ENCODE measurements around the gene GRM2. TPM values are rescaled to one million over a fixed set of nuclear protein-coding genes. Genes with fewer than 3 reads are reported as not detected.

The GRM2 gene
- total and polyA plus RNA-seq, 8 donors: 0.21 to 1.0 (median 0.76) TPM

DNA sequence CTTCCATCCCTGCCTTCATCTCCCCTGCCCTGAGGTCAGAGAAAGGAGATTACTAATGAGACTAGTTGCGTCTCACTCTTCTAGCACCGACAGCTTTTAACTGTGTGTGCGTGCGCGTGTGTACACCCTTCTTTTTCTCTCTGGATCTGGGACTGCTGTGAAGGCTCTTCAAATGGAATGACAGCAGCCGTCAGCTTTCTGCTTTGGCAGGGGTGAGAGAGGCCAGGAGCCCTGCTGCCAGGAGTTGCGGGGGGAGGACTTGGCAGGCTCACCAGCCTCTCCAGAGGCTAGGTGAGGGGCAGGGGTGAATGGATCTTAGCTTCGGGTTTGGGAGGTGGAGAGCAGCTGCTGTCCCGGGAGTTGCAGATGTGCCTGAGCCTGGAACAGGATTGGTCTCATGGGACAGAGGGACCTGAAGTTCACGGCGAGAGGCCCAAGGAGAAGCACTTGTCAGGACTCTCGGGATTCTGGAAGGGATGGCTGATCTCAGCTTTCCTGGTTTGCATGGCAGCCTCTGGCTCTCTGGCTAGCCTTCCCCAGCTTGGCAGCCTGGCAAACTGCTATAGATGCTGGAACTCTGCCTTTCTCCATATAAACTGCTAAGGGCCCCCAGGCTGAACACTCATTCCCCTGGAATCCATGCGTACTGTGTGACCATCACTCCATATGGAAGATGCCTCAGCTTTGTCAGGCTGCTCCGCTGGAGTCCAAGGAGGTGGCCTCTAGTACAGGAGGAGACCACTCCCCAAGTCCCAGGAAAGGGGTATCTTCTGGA lies 19.2 kb upstream of the GRM2 start:
- Histone ChIP-seq H3K9me3 (no peaks in the 10 kb centered on the region), H3K36me3 (peaks cover 0 to 88% of the 10 kb centered on the region in 2 donors), H3K4me3 (no peak overlapping the region), H3K4me1 (peaks cover 3 to 39% of the 10 kb centered on the region in 2 donors), H3K27me3 (no peaks in the 10 kb centered on the region), H3K27ac (peak overlapping the region; percentile 22 to 71)
- TF ChIP-seq, protein P1, sequence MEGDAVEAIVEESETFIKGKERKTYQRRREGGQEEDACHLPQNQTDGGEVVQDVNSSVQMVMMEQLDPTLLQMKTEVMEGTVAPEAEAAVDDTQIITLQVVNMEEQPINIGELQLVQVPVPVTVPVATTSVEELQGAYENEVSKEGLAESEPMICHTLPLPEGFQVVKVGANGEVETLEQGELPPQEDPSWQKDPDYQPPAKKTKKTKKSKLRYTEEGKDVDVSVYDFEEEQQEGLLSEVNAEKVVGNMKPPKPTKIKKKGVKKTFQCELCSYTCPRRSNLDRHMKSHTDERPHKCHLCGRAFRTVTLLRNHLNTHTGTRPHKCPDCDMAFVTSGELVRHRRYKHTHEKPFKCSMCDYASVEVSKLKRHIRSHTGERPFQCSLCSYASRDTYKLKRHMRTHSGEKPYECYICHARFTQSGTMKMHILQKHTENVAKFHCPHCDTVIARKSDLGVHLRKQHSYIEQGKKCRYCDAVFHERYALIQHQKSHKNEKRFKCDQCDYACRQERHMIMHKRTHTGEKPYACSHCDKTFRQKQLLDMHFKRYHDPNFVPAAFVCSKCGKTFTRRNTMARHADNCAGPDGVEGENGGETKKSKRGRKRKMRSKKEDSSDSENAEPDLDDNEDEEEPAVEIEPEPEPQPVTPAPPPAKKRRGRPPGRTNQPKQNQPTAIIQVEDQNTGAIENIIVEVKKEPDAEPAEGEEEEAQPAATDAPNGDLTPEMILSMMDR (IDR thresholded peaks at IDR 0.05): no peak
- intact Hi-C loops (cut with DNase I): no loop called here
- ATAC-seq (no peak), DNase-seq (peak in 1 of 4 donors; percentile 16)

DNA sequence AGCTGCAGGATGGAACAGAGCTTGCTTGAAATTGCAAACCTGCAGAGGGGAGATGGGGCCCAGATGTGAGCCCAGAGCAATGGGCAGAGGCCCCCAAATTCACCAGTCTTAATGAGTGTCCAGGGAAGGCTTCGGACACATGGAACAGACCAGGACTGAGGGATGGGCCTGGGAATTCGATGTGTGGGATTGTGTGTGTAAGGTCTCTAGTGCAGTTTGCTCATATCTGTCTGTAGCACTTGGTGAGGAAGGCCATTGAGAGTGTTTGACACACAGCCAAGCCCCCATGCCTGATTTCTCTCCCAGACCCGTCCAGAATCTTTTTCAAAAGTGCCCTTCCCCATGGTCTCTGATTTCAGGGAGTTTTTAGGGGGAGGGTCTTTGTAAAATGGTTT lies 18.7 kb upstream of the GRM2 start:
- Histone ChIP-seq H3K27me3 (no peaks in the 10 kb centered on the region), H3K36me3 (peaks cover 0 to 93% of the 10 kb centered on the region in 2 donors), H3K27ac (no peak overlapping the region), H3K4me3 (no peak overlapping the region), H3K9me3 (no peaks in the 10 kb centered on the region), H3K4me1 (peaks cover 3 to 35% of the 10 kb centered on the region in 2 donors)
- intact Hi-C loops (cut with DNase I): no loop called here
- TF ChIP-seq, protein P1 (IDR thresholded peaks at IDR 0.05): no peak
- peak in 1 of 4 donors; percentile 8 for DNase-seq
- ATAC-seq: no peak

DNA sequence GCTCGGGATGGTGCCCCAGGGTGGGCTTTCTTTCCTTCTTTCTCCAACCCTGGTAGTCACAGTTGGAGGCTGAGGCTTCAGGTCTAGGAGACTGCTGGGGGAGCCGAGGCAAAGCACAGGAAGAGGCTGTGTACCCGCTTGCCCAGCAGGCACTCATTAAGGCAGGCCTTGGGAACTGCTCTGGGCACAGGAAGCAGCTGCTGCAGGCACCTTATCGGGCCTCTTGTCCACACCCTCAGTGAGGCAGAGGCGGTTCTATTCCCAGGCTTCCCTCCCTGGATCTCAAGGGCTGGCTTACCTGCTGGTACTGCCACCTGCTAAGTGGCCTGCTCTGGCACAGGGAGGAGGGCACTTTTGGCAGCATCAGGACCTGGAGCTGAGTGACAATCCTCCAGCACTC lies 15.8 kb upstream of the GRM2 start:
- DNase-seq (no peak), ATAC-seq (no peak)
- Histone ChIP-seq H3K27me3 (no peaks in the 10 kb centered on the region), H3K9me3 (no peaks in the 10 kb centered on the region), H3K36me3 (peaks cover 0 to 91% of the 10 kb centered on the region in 2 donors), H3K27ac (no peak overlapping the region), H3K4me3 (no peak overlapping the region), H3K4me1 (peaks cover 2 to 18% of the 10 kb centered on the region in 2 donors)
- intact Hi-C loops (cut with DNase I): no loop called here
- TF ChIP-seq, protein P1 (IDR thresholded peaks at IDR 0.05): no peak

DNA sequence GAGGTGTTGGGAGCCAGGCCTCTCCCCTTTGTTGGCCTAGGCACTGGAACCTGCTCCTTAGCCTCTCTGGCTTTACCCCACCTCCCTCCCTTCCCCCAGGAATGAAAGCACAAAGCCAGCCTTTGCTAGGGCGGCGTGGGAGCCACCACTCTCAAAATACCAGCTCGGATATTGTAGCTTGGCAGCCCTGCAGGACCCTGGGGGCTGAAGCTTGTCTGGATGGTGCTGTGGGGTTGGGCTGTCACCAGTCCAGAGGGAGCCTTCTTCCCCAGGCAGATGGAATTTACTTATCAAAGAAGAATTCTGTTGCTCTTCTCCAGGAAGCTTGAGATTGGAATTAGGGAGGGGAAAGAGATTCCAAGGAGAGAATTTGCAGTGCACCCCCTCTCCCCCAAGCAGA lies 14.9 kb upstream of the GRM2 start:
- intact Hi-C loops (cut with DNase I): no loop called here
- ATAC-seq: no peak
- H3K36me3 ChIP-seq: peaks cover 0 to 92% of the 10 kb centered on the region in 2 donors
- DNase-seq: no peak
- H3K4me1 ChIP-seq: peaks cover 0 to 8% of the 10 kb centered on the region in 2 donors
- H3K9me3 ChIP-seq: no peaks in the 10 kb centered on the region
- H3K27ac ChIP-seq: no peak overlapping the region
- no peaks in the 10 kb centered on the region for H3K27me3 ChIP-seq
- TF ChIP-seq, protein P1 (IDR thresholded peaks at IDR 0.05): no peak
- no peak overlapping the region for H3K4me3 ChIP-seq

DNA sequence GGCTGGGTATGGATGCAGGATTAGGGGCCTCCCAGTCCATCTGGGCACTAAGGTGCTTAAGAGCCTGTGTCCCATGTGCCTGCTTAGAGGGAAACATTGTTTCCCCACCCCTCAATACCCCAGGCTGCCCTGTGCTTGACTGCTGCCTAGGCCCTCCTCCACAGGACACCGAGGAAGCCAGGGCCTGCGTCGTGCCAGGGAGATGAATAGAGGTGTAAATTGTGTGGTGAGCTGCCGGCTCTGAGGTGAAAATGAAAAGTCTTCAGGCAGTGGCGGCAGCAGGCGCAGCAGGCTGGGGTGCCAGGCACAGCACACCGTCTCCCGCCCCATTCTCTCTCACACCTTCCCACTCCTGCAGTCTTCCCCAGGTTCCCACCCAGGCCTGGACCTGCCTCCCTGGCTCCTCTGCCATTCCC lies 13.9 kb upstream of the GRM2 start:
- no peak for ATAC-seq
- TF ChIP-seq, protein P1 (IDR thresholded peaks at IDR 0.05): no peak
- Histone ChIP-seq H3K4me3 (no peak overlapping the region), H3K36me3 (peaks cover 0 to 92% of the 10 kb centered on the region in 2 donors), H3K27ac (no peak overlapping the region), H3K27me3 (no peaks in the 10 kb centered on the region), H3K9me3 (no peaks in the 10 kb centered on the region), H3K4me1 (no peaks in the 10 kb centered on the region)
- intact Hi-C loops (cut with DNase I): no loop called here
- no peak for DNase-seq
